ENCODE data around the gene REST.

DNA sequence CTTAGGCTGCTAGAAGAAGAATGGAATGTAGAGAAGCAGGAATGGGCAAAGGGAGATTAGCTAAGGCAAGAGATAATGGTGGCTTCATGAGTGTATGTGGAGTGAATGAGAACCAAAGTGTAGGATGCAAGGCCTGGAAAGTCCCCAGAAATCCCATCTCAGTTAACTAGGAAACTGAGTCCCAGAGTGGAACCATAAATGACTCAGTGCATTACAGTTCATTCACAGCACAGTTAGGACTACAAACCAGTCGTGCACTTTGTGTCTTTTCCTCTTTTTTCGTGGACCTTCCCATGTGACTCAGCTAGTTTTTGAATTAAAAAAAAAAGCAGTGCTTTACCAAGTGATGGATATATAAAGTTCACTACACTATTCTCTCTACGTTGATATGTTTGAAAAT is 27.7 kb upstream of the REST start:
- TF ChIP-seq, protein P1, sequence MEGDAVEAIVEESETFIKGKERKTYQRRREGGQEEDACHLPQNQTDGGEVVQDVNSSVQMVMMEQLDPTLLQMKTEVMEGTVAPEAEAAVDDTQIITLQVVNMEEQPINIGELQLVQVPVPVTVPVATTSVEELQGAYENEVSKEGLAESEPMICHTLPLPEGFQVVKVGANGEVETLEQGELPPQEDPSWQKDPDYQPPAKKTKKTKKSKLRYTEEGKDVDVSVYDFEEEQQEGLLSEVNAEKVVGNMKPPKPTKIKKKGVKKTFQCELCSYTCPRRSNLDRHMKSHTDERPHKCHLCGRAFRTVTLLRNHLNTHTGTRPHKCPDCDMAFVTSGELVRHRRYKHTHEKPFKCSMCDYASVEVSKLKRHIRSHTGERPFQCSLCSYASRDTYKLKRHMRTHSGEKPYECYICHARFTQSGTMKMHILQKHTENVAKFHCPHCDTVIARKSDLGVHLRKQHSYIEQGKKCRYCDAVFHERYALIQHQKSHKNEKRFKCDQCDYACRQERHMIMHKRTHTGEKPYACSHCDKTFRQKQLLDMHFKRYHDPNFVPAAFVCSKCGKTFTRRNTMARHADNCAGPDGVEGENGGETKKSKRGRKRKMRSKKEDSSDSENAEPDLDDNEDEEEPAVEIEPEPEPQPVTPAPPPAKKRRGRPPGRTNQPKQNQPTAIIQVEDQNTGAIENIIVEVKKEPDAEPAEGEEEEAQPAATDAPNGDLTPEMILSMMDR (IDR thresholded peaks at IDR 0.05; ENCODE audit: low read depth, low read length), result no peak
- no peak for TF ChIP-seq POLR2A (IDR thresholded peaks at IDR 0.05; ENCODE audit: extremely low read depth, insufficient read length)

Data from NB4 (cell line).